ENCODE data around the gene CEMIP. TPM values are rescaled to one million over a fixed set of nuclear protein-coding genes. Genes with fewer than 3 reads are reported as not detected.
A peak's percentile ranks its signal among the peaks of the same experiment; 100 is the strongest.

CEMIP gene
- total RNA-seq, 3 donors from 2014 or later: under 0.01 to 0.66 (median 0.59) TPM

- Histone ChIP-seq H3K27ac (no peak overlapping the region), H3K4me3 (peak overlapping the region; percentile 39 to 63 (median 55)), H3K27me3 (peaks cover 0 to 25% of the 10 kb centered on the region in 2 donors), H3K36me3 (no peaks in the 10 kb centered on the region), H3K4me1 (peaks cover 3 to 15% of the 10 kb centered on the region in 2 donors), H3K9me3 (no peaks in the 10 kb centered on the region)
- intact Hi-C loops (cut with DNase I; ENCODE audit: low total_unique reads): loop anchor here (5.0 kb wide), 1 partner anchor 326 kb away; no protein-coding TSS in a partner anchor
- no peak for TF ChIP-seq CTCF (IDR thresholded peaks at IDR 0.05)
- TF ChIP-seq POLR2A (IDR thresholded peaks at IDR 0.05): no peak
- no peak for TF ChIP-seq POLR2AphosphoS5 (IDR thresholded peaks at IDR 0.05)
- no peak for DNase-seq (ENCODE audit: low spot score in 2 of 2)
Measured at GRCh38 chr15:80778621-80778963, 578 bp upstream of the CEMIP start.

GRCh38 chr15:80779658-80780415 is 667 bp downstream of the CEMIP start:
- H3K27ac ChIP-seq: no peak overlapping the region
- DNase-seq (ENCODE audit: low spot score in 2 of 2): no peak
- H3K4me1 ChIP-seq: peaks cover 3 to 15% of the 10 kb centered on the region in 2 donors
- H3K4me3 ChIP-seq: peak overlapping the region; percentile 39 to 63 (median 55)
- H3K36me3 ChIP-seq: no peaks in the 10 kb centered on the region
- TF ChIP-seq CTCF (IDR thresholded peaks at IDR 0.05) (no peak), POLR2A (IDR thresholded peaks at IDR 0.05) (no peak), POLR2AphosphoS5 (IDR thresholded peaks at IDR 0.05) (no peak)
- H3K9me3 ChIP-seq: no peaks in the 10 kb centered on the region
- intact Hi-C loops (cut with DNase I; ENCODE audit: low total_unique reads): loop anchor here (5.0 kb wide), 2 partner anchors 327 to 328 kb away; no protein-coding TSS in a partner anchor
- H3K27me3 ChIP-seq: peaks cover 0 to 25% of the 10 kb centered on the region in 2 donors

GRCh38 chr15:80780416-80781221 is 1.4 kb downstream of the CEMIP start:
- no peak overlapping the region for H3K27ac ChIP-seq
- intact Hi-C loops (cut with DNase I; ENCODE audit: low total_unique reads): loop anchor here (5.0 kb wide), 1 partner anchor 327 kb away; no protein-coding TSS in a partner anchor
- TF ChIP-seq POLR2AphosphoS5 (IDR thresholded peaks at IDR 0.05) (no peak), CTCF (IDR thresholded peaks at IDR 0.05) (no peak), POLR2A (IDR thresholded peaks at IDR 0.05) (no peak)
- H3K4me3 ChIP-seq: peak overlapping the region in 2 of 3 donors; percentile 55 to 63
- H3K9me3 ChIP-seq: no peaks in the 10 kb centered on the region
- H3K36me3 ChIP-seq: no peaks in the 10 kb centered on the region
- H3K4me1 ChIP-seq: peaks cover 3 to 15% of the 10 kb centered on the region in 2 donors
- no peak for DNase-seq (ENCODE audit: low spot score in 2 of 2)
- H3K27me3 ChIP-seq: peaks cover 0 to 25% of the 10 kb centered on the region in 2 donors

GRCh38 chr15:80783260-80783659 is 4.1 kb downstream of the CEMIP start:
- Histone ChIP-seq H3K4me3 (no peak overlapping the region), H3K27me3 (peaks cover 0 to 19% of the 10 kb centered on the region in 2 donors), H3K4me1 (peaks cover 3 to 15% of the 10 kb centered on the region in 2 donors), H3K36me3 (no peaks in the 10 kb centered on the region), H3K9me3 (no peaks in the 10 kb centered on the region), H3K27ac (no peak overlapping the region)
- intact Hi-C loops (cut with DNase I; ENCODE audit: low total_unique reads): loop anchor here (5.0 kb wide), 1 partner anchor 324 kb away; no protein-coding TSS in a partner anchor
- TF ChIP-seq POLR2AphosphoS5 (IDR thresholded peaks at IDR 0.05) (no peak), POLR2A (IDR thresholded peaks at IDR 0.05) (no peak), CTCF (IDR thresholded peaks at IDR 0.05) (no peak)
- DNase-seq (ENCODE audit: low spot score in 2 of 2): no peak

All from breast epithelium (tissue), 4 donors.